ENCODE measurements around the gene CRB1.

The CRB1 gene

GRCh38 chr1:197327776-197328364 lies 59.8 kb downstream of the CRB1 start:
- WGBS (ENCODE audit: extremely low coverage, insufficient coverage, low lambda C conversion rate) = no CpG with 5 or more reads among the region's 2 CpGs
- H3K4me3 ChIP-seq (ENCODE audit: low read length) = no peak overlapping the region
- H3K4ac ChIP-seq (ENCODE audit: low read depth, low read length) = no peak overlapping the region
- no peak overlapping the region for H3K9ac ChIP-seq (ENCODE audit: low read length)
- H3K36me3 ChIP-seq (ENCODE audit: control insufficient read depth, insufficient read depth, low read length) = no peaks in the 10 kb centered on the region
- H3K79me2 ChIP-seq (ENCODE audit: control insufficient read depth, insufficient read depth, low read length) = no peaks in the 10 kb centered on the region
- no peaks in the 10 kb centered on the region for H3K79me1 ChIP-seq (ENCODE audit: low read length)
- no peak for DNase-seq
- H3K27me3 ChIP-seq (ENCODE audit: insufficient read depth, low read length, poor library complexity) = no peaks in the 10 kb centered on the region
- no peak overlapping the region for H2BK15ac ChIP-seq (replicated peaks; ENCODE audit: low read depth)
- no peak overlapping the region for H2AK5ac ChIP-seq (ENCODE audit: low read length)
- H3K4me1 ChIP-seq (ENCODE audit: control insufficient read depth, low read depth, low read length) = no peaks in the 10 kb centered on the region
- no peak overlapping the region for H4K8ac ChIP-seq (ENCODE audit: low read depth, low read length)
- H3K23ac ChIP-seq (ENCODE audit: low read length) = no peak overlapping the region
- no peak overlapping the region for H3K4me2 ChIP-seq (ENCODE audit: low read length)
- no peak overlapping the region for H3K27ac ChIP-seq (ENCODE audit: low read depth, low read length)
- no peak overlapping the region for H2BK5ac ChIP-seq (ENCODE audit: low read length)
- H3K56ac ChIP-seq (ENCODE audit: low read length) = no peak overlapping the region
- no peak overlapping the region for H2BK120ac ChIP-seq (ENCODE audit: low read depth, low read length)
- H3K18ac ChIP-seq (ENCODE audit: low read length) = no peak overlapping the region
- H4K5ac ChIP-seq (ENCODE audit: low read length) = no peak overlapping the region

GRCh38 chr1:197330213-197330612 lies 62.2 kb downstream of the CRB1 start:
- no peak overlapping the region for H3K23ac ChIP-seq (ENCODE audit: low read length)
- no peak overlapping the region for H3K27ac ChIP-seq (ENCODE audit: low read depth, low read length)
- no peak overlapping the region for H2BK5ac ChIP-seq (ENCODE audit: low read length)
- H3K9ac ChIP-seq (ENCODE audit: low read length) = no peak overlapping the region
- H3K56ac ChIP-seq (ENCODE audit: low read length) = no peak overlapping the region
- DNase-seq = no peak
- H4K8ac ChIP-seq (ENCODE audit: low read depth, low read length) = no peak overlapping the region
- no peak overlapping the region for H3K4me3 ChIP-seq (ENCODE audit: low read length)
- H3K27me3 ChIP-seq (ENCODE audit: insufficient read depth, low read length, poor library complexity) = no peaks in the 10 kb centered on the region
- WGBS (ENCODE audit: extremely low coverage, insufficient coverage, low lambda C conversion rate) = no CpG with 5 or more reads among the region's 4 CpGs
- H2BK120ac ChIP-seq (ENCODE audit: low read depth, low read length) = no peak overlapping the region
- no peak overlapping the region for H2BK15ac ChIP-seq (replicated peaks; ENCODE audit: low read depth)
- no peak overlapping the region for H3K4me2 ChIP-seq (ENCODE audit: low read length)
- H3K79me2 ChIP-seq (ENCODE audit: control insufficient read depth, insufficient read depth, low read length) = no peaks in the 10 kb centered on the region
- H2AK5ac ChIP-seq (ENCODE audit: low read length) = no peak overlapping the region
- H3K18ac ChIP-seq (ENCODE audit: low read length) = no peak overlapping the region
- no peaks in the 10 kb centered on the region for H3K4me1 ChIP-seq (ENCODE audit: control insufficient read depth, low read depth, low read length)
- H3K36me3 ChIP-seq (ENCODE audit: control insufficient read depth, insufficient read depth, low read length) = no peaks in the 10 kb centered on the region
- H4K5ac ChIP-seq (ENCODE audit: low read length) = no peak overlapping the region
- H3K79me1 ChIP-seq (ENCODE audit: low read length) = no peaks in the 10 kb centered on the region
- no peak overlapping the region for H3K4ac ChIP-seq (ENCODE audit: low read depth, low read length)

- WGBS (ENCODE audit: extremely low coverage, insufficient coverage, low lambda C conversion rate) = no CpG with 5 or more reads among the region's 5 CpGs
- no peaks in the 10 kb centered on the region for H3K79me2 ChIP-seq (ENCODE audit: control insufficient read depth, insufficient read depth, low read length)
Observed at GRCh38 chr1:197331565-197331964, 63.5 kb downstream of the CRB1 start.

GRCh38 chr1:197333041-197333440 lies 65.0 kb downstream of the CRB1 start:
- H4K8ac ChIP-seq (ENCODE audit: low read depth, low read length) = no peak overlapping the region

More at GRCh38 chr1:197331565-197331964, 63.5 kb downstream of the CRB1 start:
- H2AK5ac ChIP-seq (ENCODE audit: low read length) = no peak overlapping the region
- H3K4me3 ChIP-seq (ENCODE audit: low read length) = no peak overlapping the region
- no peak overlapping the region for H3K23ac ChIP-seq (ENCODE audit: low read length)
- H3K56ac ChIP-seq (ENCODE audit: low read length) = no peak overlapping the region
- no peak overlapping the region for H2BK5ac ChIP-seq (ENCODE audit: low read length)
- H3K36me3 ChIP-seq (ENCODE audit: control insufficient read depth, insufficient read depth, low read length) = no peaks in the 10 kb centered on the region
- H2BK120ac ChIP-seq (ENCODE audit: low read depth, low read length) = no peak overlapping the region
- H4K5ac ChIP-seq (ENCODE audit: low read length) = no peak overlapping the region
- no peaks in the 10 kb centered on the region for H3K79me1 ChIP-seq (ENCODE audit: low read length)
- no peak overlapping the region for H3K4me2 ChIP-seq (ENCODE audit: low read length)
- H3K18ac ChIP-seq (ENCODE audit: low read length) = no peak overlapping the region
- H3K4me1 ChIP-seq (ENCODE audit: control insufficient read depth, low read depth, low read length) = no peaks in the 10 kb centered on the region
- DNase-seq = no peak
- no peaks in the 10 kb centered on the region for H3K27me3 ChIP-seq (ENCODE audit: insufficient read depth, low read length, poor library complexity)
- no peak overlapping the region for H3K27ac ChIP-seq (ENCODE audit: low read depth, low read length)
- no peak overlapping the region for H3K4ac ChIP-seq (ENCODE audit: low read depth, low read length)
- no peak overlapping the region for H3K9ac ChIP-seq (ENCODE audit: low read length)
- H2BK15ac ChIP-seq (replicated peaks; ENCODE audit: low read depth) = no peak overlapping the region
- no peak overlapping the region for H4K8ac ChIP-seq (ENCODE audit: low read depth, low read length)

GRCh38 chr1:197336571-197336970 lies 68.5 kb downstream of the CRB1 start:
- no peak for DNase-seq
- Histone ChIP-seq H3K4me3 (ENCODE audit: low read length) (no peak overlapping the region), H3K56ac (ENCODE audit: low read length) (no peak overlapping the region), H2BK120ac (ENCODE audit: low read depth, low read length) (no peak overlapping the region), H2BK15ac (replicated peaks; ENCODE audit: low read depth) (no peak overlapping the region), H3K4me2 (ENCODE audit: low read length) (no peak overlapping the region), H2AK5ac (ENCODE audit: low read length) (no peak overlapping the region), H3K36me3 (ENCODE audit: control insufficient read depth, insufficient read depth, low read length) (no peaks in the 10 kb centered on the region), H3K4me1 (ENCODE audit: control insufficient read depth, low read depth, low read length) (no peaks in the 10 kb centered on the region), H3K4ac (ENCODE audit: low read depth, low read length) (no peak overlapping the region), H3K79me1 (ENCODE audit: low read length) (no peaks in the 10 kb centered on the region), H2BK5ac (ENCODE audit: low read length) (no peak overlapping the region), H4K8ac (ENCODE audit: low read depth, low read length) (no peak overlapping the region), H3K27ac (ENCODE audit: low read depth, low read length) (no peak overlapping the region), H3K9ac (ENCODE audit: low read length) (no peak overlapping the region), H3K27me3 (ENCODE audit: insufficient read depth, low read length, poor library complexity) (no peaks in the 10 kb centered on the region), H3K79me2 (ENCODE audit: control insufficient read depth, insufficient read depth, low read length) (no peaks in the 10 kb centered on the region), H4K5ac (ENCODE audit: low read length) (no peak overlapping the region), H3K23ac (ENCODE audit: low read length) (no peak overlapping the region), H3K18ac (ENCODE audit: low read length) (no peak overlapping the region)
- no CpG with 5 or more reads among the region's 2 CpGs for WGBS (ENCODE audit: extremely low coverage, insufficient coverage, low lambda C conversion rate)

More at GRCh38 chr1:197333041-197333440, 65.0 kb downstream of the CRB1 start:
- H3K18ac ChIP-seq (ENCODE audit: low read length) = no peak overlapping the region
- no peak overlapping the region for H2BK15ac ChIP-seq (replicated peaks; ENCODE audit: low read depth)
- WGBS (ENCODE audit: extremely low coverage, insufficient coverage, low lambda C conversion rate) = no CpG with 5 or more reads among the region's 1 CpG
- no peak overlapping the region for H3K4ac ChIP-seq (ENCODE audit: low read depth, low read length)
- DNase-seq = no peak
- no peaks in the 10 kb centered on the region for H3K79me1 ChIP-seq (ENCODE audit: low read length)
- no peak overlapping the region for H2AK5ac ChIP-seq (ENCODE audit: low read length)
- no peak overlapping the region for H3K9ac ChIP-seq (ENCODE audit: low read length)
- H3K79me2 ChIP-seq (ENCODE audit: control insufficient read depth, insufficient read depth, low read length) = no peaks in the 10 kb centered on the region
- H3K23ac ChIP-seq (ENCODE audit: low read length) = no peak overlapping the region
- H2BK5ac ChIP-seq (ENCODE audit: low read length) = no peak overlapping the region
- H3K36me3 ChIP-seq (ENCODE audit: control insufficient read depth, insufficient read depth, low read length) = no peaks in the 10 kb centered on the region
- no peak overlapping the region for H2BK120ac ChIP-seq (ENCODE audit: low read depth, low read length)
- H3K27ac ChIP-seq (ENCODE audit: low read depth, low read length) = no peak overlapping the region
- H3K56ac ChIP-seq (ENCODE audit: low read length) = no peak overlapping the region
- H3K4me1 ChIP-seq (ENCODE audit: control insufficient read depth, low read depth, low read length) = no peaks in the 10 kb centered on the region
- H4K5ac ChIP-seq (ENCODE audit: low read length) = no peak overlapping the region
- no peak overlapping the region for H3K4me3 ChIP-seq (ENCODE audit: low read length)
- H3K4me2 ChIP-seq (ENCODE audit: low read length) = no peak overlapping the region
- no peaks in the 10 kb centered on the region for H3K27me3 ChIP-seq (ENCODE audit: insufficient read depth, low read length, poor library complexity)

Measured in mesendoderm (in vitro differentiated cells).